HG02870 (cell line): ENCODE results near the gene BRPF3.

Source experiments
- ATAC-seq: cut with Tn5 transposase; IDR thresholded peaks from one replicate; pipeline ENCODE4 v1.9.1; 2021; ENCODE audit warnings: mild to moderate bottlenecking, moderate library complexity; ENCODE audit not compliant: unreplicated experiment

The BRPF3 gene

DNA sequence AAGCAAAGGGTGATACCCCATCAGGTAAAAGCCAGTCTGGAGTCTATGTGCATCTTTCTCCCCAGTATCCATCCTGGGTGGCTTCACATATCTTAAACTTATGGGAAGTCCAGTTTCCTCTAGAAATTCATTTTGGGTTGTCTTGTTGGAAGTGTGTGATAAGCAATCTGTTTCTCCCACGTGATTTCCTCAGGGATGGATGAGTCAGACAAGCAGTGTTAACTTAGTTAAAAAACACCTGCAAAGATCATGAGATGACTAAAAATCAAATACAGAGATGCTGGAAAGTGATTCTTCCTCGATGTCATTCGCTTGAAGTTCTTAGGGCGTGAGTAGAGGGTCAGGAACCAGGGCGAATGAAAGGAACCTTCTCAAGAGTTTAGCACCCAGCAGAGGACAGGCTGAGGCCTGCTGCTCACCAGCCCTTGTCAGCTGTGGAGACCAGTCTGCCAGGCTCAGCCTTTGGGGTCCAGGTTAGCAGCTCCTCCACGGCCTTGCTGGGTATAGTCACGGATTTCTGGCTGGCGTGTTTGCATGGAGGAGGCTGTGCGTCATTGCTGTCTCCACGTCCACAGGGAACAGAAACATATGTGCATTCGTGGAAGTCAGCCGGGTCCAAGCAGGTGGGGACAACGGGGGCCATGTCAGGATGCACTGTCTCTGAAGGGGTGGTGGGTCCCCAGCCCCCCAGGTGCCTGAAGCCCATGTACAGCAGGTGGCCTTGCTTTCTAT, 70.5 kb downstream of the BRPF3 start:
- no peak for ATAC-seq

GRCh38 chr6:36267731-36268477, 71.4 kb downstream of the BRPF3 start:
- no peak for ATAC-seq

DNA sequence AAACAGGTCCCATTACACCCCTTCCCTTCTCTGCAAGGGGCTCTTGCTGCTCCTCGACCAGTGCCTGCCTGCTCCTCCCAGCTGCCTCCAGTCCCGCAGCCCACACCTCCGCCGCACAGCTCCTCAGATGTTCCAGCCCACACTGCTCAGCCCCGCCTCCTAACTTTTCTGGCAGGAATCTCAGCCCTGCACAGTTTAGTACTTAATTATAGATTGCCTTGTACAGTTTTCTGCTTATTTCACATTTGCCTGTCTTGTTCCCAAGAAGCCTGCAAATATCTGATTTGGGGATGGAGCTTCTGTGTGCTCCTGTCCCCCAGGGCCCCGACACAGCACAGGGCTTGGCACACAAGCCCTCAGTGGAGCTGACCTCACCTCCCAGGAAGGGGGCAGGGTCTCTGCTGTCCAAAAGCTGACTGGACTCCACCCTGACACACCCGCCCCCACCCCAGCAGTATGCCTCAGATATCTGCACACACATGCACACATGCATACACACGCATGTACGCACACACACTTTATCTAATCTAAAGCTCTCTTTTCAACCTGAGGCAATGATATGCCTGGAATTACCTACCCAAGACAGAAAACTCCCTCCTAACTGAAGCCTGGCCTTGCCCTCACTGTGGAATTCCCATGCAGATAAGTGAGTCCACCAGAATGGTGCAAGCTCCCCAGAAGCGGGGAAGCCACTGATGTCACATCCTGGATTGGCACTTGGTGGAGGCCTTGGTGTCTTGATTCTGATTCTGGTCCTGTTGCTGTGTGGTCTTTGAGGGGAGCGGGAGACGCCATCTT, 72.1 kb downstream of the BRPF3 start:
- ATAC-seq = no peak

DNA sequence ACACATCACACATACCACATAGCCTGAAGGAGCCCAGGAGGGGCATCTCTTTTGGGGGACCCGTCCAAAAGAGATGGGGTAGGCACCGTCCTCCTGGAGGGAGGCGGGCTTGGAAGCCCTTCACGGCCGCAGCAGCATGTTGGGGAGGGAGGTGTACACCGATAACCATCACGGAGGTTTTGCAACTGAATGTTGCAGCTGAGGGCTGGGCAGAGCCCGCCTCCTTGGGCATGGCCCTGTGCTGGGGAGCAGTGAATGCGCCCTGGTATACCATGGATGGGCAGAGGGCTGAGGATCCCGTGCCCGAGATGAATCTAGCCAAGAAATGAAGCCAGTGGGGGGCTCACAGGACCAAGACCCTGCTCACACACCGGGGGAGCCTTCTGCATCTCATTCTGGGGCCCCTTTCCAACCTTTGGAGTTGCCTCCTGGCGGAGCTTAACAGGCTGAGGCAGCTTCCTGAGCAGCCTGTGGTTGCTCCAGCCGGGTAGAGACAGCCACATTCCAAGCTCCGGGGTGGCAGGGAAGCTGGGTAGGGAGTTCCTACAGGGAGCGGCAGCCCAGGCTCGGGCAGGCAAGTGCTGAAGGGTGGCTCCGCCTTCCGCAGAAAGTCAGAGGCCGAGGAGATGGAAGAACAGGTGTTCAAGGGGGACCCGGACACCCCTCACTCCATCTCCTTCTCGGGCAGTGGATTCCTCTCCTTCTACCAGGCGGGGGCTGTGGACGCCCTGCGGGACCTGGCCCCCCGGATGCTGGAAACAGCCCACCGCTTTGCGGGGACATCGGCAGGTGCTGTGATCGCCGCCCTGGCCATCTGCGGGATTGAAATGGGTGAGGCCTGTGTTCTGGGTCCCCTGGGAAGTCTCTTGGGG, 73.5 kb downstream of the BRPF3 start, which contains the start of gene PNPLA1:
TSS of gene PNPLA1 (plus strand) at position 227 of the 872 bp plus-strand sequence. CDS start at position 627, 400 bp downstream.
- no peak for ATAC-seq

DNA sequence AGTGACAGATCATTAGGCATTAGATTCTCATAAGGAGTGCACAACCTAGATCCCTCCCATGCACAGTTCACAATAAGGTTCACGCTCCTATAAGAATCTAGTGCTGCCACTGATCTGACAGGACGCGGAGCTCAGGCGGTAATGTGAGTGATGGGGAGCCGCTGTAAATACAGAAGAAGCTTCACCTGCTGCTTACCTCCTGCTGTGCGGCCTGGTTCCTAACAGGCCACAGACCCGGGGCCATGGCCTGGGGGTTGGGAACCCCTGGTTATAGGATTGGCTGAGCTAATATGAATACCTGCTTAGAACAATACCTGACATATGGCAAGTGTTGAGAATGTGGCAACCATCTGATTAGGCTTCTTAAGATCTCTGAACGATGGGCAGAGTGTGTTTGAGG, 75.7 kb downstream of the BRPF3 start:
- ATAC-seq = no peak

DNA sequence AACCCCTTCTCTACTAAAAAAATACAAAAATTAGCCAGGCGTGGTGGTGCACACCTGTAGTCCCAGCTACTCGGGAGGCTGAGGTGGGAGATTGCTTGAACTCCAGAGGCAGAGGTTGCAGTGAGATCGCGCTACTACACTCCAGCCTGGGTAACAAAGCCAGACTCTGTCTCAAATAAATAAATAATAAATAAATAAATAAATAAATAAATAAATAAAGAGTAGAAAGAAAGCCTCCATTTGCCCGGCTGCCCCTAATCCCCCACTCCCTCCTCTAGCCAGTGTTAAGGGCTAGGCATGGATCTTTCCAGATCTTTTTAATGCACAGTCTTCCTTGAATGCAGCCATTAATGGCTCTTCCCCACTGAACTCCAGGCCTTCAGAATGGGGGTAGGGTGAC, 76.5 kb downstream of the BRPF3 start:
- ATAC-seq = no peak

DNA sequence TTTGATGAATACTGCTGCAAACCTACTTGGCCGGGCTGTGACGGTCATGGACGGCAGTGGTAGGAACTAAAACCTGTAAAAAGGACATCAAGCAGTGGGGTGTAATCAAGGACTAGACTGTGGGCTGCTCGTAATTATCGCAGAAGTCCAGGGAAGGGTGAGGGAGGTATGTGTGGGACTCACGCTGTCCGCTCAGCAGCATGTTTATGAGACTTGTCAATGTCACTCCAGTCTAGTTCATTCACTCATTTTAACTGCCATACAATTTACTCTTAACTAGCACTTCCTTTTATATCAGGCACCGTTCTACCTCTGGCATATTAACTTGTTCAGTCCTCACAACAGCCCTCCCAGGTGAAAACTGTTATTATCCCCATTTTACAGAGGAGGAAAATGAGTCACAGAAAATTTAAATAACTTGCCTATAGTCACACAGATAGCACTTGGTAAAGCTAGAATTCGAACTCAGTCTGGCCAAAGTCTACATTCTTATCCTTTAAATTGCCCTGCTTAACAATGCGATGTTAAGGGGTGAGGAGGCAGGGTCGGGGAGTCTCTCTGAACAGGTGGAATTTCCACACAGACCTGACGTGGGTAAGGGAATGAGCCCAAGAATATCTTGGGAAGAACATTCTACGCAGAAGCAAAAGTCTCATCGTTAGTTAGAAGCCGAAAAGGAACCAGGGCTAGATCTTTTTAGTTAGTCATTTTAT, 77.4 kb downstream of the BRPF3 start:
- ATAC-seq = no peak

DNA sequence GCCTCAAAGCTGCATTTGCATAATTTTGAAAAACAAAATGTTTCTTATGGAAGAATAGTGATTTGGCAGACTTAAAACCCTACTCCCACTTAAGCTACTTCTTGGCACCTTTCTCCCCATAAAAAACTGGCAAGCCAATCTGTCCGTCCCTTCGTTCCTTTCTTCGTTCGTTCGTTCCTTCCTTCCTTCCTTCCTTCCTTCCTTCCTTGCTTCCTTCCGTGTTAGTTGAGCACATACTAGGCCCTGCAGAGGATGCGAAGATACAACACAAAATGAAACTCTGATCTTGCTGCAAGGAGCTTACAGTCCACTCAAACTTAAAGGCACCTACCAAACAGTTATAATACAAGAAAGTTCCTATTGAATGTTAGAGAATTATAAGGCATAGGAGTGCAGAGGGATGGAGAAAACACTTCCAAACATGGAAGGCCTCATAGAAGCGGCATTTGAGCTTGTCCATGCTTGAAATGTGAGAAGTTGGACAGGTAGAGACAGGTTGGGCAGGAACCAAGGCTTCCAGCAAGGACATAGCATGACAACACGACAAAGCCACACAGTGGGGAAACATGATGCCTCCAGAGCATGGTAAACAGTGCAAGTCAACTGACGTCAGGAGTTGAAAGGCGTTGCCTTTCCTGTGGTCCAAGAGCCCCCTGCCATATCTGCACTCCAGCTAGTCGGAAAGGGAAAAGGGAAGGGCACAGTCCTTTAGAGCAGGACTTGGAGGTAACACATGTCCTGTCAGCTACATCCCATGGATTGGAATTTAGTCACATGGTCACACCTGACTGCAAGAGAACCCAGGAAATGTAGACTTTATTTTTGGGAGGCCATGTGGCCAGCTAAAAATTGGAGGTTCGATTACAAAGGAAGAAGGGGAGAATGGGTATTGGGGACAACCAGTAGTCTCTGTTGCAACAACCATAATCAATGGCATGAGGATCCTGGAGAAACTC, 80.3 kb downstream of the BRPF3 start:
- no peak for ATAC-seq

DNA sequence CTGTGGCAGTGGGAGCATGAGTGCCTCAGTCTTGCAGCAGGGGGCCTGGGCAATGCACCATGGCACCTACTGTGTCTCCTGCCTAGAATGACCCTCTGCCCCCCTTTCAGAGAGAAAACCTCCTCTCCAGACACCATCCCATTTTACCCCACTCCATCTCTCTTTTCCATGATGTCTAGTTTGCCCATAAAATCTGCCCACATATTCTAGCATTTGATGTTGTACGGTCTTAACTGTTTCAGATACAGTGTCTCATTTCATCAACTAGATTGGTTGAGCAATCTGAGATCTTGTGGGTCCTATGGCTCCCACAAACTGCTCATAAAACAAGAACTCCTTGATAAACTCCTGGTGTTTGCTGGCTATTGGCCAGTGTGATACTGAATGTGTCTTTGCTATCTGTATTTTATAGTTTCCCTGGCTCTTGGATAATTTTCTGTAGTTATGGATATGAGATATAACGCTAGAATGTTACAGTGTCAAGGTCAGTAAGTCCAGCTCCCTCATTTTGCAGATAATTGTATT, 81.5 kb downstream of the BRPF3 start:
- no peak for ATAC-seq

DNA sequence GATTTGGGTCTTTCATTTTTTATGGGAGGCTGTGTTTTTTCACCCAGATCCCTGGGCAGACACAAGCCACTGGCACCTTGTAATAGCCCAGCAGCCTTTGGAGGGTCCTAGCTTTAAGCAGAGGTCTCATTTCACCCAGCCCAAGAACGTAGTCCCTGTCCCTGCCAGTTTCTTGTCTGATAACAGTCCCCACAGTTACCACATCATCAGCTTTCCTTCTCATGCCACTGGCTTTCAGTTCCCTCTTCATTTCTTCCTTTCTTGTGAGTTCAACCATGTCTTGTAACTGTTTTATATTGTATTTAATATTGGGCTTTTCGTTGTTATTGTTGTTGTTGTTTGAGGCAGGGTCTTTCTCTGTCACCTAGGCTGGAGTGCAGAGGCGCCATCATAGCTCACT, 83.9 kb downstream of the BRPF3 start:
- no peak for ATAC-seq

DNA sequence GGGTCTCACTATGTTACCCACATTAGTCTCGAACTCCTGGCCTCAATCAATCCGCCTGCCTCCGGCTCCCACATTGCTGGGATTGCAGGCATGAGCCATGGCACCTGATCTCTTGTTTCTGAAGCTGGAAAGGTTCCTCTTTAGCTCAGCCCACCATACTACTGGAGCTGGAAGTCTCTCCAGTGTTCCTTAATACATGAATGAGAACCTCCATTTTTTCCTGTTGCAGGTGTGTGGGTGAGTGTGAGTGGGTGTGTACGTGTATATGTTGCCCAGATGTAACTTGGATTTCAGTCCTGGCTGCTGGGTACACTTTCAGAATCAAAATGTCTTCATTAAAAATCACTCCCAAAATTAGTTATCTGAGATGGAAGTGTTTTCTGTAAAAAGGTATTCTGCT, 84.4 kb downstream of the BRPF3 start:
- no peak for ATAC-seq
